Stimulated activated CD8-positive, alpha-beta memory T cell treated with anti-CD3 and anti-CD28 coated beads, Interleukin-12 subunit alpha, Interleukin-12 subunit beta, amount 100 ng/mL, for 24 hours (primary cell): ENCODE measurements around the gene RNPEP.
"Not testable (repeated sequence)": the region's sequence is repeated elsewhere in the genome, so short reads cannot be mapped to it uniquely, and the experiment has no call there.

Source experiments
- DNase-seq: peaks from one replicate; pipeline ENCODE4 v3.0.0-alpha.2; 2020; ENCODE audit errors: extremely low read depth

Gene RNPEP

DNA sequence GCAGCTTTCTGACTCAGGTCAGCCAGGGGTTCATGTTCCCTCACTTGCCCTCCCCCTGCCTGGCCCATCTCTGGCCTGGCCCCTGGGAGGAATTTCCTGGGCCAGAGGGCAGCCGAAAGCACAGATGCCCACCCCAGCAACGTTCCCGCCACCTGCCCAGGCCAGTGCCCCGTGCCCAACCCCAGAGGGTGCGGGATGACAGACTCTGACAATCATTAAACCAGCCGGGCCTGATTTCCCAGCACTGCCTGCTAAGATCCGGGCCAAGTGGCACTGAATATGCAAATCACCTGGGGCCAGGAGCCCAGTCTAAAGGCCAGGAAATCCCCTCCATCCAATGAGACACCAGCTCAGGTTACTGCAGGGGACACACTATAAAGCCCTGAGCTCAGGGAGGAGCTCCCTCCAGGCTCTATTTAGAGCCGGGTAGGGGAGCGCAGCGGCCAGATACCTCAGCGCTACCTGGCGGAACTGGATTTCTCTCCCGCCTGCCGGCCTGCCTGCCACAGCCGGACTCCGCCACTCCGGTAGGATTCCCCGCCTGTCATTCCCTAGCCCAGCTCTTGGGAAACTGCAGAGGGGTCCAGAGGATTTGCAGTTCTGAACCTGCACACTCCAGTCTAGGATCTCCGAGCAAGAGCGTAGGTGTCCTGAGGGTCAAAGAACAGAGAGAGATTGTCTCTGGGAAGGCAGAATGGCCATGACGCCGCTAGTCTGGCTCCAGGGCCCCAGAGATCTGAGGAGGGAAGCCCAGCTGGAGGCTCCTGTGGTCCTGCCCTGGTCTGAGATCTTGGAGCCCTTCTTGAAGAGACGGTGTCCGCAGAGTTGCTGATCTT is 27.9 kb downstream of the RNPEP start, which contains the start of gene ELF3:
ELF3 (plus strand) TSS at position 408 of the 836 bp plus-strand sequence. CDS start 550 bp downstream, outside the sequence.
- no peak for DNase-seq

DNA sequence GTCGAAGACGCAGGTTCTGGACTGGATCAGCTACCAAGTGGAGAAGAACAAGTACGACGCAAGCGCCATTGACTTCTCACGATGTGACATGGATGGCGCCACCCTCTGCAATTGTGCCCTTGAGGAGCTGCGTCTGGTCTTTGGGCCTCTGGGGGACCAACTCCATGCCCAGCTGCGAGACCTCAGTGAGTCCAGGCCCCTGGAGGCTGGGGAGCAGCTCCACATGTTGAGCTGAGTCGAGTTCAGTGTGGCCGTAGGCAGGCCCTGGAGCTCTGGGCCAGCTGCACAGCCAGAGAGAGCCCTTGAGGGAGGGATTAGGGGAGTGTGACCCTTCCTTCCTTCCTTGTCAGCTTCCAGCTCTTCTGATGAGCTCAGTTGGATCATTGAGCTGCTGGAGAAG is 29.5 kb downstream of the RNPEP start:
- no peak for DNase-seq

DNA sequence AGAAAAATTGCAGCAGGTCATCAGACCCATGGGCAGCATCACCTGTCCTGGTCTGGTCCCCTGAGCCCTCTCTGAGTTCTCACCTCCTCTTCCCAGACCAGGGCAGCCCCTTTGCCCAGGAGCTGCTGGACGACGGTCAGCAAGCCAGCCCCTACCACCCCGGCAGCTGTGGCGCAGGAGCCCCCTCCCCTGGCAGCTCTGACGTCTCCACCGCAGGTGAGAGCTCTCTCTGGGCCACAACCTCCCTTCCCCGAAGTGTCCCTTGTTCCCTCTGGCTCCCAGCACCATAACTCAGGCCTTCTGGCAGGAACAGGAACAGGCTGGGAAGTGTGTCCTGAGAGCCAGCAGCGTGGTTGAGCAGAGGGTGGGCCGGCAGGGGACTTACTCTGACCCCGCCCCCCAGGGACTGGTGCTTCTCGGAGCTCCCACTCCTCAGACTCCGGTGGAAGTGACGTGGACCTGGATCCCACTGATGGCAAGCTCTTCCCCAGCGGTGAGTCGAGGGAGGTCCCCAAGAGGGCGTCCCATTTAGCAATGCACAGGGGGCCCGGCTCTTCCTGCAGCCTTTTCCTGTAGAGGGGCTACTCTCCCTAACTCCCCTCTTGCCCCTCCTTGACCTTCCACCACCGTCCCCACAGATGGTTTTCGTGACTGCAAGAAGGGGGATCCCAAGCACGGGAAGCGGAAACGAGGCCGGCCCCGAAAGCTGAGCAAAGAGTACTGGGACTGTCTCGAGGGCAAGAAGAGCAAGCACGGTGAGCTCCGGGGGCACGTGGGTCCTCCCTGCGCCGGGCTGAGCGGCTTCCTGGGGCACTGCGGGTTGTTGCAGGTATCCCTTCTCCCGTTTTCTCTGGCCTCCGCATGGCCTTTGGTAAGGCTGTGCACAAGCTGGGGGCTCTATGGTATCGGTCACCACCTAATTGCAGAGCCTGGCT is 30.4 kb downstream of the RNPEP start:
- DNase-seq, result no peak

DNA sequence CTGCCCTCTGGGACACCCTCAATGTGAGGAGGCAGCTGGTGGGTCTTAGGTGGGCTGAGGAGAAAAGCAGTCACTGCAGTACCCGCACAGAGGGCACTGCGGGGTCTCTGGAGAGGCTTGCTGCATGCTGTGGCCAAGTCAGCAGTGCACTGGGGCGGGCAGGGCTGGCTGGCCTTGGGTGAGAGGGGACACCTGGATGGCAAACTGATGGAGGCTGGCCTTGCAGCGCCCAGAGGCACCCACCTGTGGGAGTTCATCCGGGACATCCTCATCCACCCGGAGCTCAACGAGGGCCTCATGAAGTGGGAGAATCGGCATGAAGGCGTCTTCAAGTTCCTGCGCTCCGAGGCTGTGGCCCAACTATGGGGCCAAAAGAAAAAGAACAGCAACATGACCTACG is 31.2 kb downstream of the RNPEP start:
- DNase-seq, result no peak

DNA sequence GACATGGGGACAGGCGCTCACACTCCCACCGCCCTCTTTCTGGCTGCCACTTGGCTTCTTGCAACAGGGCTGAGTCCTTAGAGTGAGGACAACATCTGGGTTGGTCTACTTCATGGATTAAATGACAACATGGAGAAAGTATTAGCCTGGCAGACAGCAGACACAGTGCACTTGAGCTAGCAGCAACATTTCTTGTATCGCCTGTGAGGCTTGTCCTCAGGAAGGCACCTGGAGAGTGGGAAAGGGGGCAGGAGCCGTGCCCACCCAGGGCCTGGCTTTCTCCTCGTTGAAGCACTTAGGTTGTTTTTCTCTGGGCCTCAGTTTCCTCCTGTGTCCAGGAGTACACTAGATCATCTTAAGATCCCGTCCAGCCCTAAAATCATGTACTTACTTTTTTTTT is 31.6 kb downstream of the RNPEP start:
- no peak for DNase-seq

DNA sequence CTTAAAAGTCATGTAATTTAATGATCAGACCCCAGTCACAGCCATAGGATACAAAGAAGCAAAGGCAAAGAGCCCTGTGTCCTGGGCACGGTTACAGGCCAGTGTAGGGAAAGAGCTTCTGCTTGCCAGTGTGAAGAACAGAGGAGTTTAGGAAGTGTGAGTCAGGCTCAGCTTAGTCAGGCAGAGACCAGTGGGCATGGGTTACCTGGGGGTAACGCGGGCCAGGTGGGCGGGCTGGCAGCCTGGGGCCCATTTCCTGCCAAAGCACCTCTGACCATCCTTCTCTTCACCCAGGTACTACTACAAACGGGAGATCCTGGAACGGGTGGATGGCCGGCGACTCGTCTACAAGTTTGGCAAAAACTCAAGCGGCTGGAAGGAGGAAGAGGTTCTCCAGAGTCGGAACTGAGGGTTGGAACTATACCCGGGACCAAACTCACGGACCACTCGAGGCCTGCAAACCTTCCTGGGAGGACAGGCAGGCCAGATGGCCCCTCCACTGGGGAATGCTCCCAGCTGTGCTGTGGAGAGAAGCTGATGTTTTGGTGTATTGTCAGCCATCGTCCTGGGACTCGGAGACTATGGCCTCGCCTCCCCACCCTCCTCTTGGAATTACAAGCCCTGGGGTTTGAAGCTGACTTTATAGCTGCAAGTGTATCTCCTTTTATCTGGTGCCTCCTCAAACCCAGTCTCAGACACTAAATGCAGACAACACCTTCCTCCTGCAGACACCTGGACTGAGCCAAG is 32.6 kb downstream of the RNPEP start:
- DNase-seq, result no peak

DNA sequence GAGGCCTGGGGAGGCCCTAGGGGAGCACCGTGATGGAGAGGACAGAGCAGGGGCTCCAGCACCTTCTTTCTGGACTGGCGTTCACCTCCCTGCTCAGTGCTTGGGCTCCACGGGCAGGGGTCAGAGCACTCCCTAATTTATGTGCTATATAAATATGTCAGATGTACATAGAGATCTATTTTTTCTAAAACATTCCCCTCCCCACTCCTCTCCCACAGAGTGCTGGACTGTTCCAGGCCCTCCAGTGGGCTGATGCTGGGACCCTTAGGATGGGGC is 33.2 kb downstream of the RNPEP start:
- no peak for DNase-seq

DNA sequence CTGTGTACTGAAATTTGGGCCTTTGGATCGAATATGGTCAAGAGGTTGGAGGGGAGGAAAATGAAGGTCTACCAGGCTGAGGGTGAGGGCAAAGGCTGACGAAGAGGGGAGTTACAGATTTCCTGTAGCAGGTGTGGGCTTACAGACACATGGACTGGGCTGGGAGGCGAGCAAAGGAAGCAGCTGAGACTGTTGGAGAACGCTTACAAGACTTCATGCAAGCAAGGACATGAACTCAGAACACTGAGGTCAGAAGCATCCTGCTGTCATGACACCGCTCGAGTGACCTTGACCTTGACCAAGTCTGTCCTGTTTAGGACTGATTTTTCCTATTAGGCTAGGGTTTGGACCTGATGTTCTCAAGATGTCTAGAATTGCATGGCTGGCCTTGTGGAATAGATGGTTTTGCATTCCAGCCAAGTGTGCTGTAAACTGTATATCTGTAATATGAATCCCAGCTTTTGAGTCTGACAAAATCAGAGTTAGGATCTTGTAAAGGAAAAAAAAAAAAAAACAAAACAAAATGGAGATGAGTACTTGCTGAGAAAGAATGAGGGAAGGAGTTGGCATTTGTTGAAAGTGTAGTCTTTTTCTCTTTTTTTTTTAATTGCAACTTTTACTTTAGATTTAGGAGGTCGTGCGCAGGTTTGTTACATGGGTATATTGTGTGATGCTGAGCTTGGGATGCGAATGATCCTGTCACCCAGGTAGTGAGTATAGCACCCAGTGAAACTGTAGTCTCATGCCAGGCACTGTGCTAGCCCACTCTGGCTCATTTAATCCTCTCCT is 33.8 kb downstream of the RNPEP start:
- DNase-seq, result no peak

DNA sequence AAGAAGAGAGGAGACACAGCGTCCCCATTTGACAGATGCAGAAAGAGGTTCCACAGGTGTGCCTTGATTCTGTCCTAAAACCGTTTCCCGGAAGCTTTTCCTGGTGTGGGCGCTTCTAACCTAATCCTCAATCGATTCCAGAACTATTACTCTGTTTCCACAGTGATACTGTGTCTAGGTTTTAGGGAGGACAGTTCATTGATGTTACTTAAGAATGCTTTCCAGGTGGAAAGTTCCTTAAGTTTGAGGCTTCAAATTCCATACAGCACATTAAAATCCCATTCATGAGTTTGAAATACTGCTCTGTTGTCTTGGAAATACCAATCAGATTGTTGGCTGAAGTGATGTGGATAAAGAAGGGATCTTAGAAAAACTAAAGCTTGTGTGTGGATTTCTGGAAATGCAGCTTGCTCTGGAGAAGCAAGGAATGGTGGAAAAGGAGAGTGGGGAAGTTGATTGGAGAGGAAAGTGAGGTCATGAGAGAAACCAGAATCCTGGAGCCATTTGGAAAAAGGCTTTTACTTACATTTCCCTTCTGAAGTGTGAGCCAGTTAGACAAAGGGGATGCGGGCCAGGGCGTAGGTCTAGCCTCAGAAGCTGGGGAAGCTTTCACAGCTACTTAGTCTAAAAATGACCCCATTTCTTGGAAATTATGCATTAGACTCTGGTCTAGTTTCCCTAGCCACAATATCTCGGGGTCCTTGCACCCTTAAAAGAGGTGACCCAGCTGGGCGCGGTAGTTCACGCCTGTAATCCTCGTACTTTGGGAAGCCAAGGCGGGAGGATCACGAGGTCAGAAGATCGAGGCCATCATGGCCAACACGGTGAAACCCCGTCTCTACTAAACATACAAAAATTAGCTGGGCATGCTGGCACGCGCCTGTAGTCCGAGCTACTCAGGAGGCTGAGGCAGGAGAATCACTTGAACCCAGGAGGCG is 34.6 kb downstream of the RNPEP start:
- DNase-seq, result no peak

DNA sequence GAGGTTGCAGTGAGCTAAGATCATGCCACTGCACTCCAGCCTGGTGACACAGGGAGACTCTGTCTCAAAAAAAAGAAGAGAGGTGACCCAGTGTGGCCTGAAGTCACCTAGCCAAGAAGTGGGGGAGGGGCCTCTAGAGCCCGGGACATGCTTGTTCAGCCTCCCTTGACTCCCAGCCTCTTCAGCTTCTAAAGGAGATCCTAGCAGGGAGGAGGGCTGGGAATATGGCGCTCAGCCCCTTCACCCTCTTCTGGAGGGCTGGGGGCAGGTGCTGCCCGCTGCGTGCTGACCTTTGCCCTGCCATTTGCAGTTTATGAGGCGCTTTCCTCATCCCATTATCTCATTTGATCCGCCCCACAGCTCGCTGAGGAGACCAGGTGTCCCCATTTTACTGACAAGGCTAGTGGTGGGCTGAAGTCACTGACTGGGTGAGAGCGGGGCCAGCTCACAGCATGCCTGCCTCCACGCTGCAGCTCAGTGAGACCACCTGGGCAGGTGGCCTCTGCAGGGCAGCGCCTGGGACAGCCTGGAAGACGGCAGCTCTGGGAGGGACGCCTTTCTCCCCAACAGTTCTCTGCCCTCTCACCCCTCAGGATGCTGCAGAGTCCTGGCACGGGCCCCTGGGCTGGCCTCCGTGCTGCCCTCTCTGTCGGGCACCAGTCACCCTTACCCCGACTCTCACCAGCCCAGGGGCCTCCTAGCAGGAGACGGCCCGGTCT is 35.5 kb downstream of the RNPEP start:
- no peak for DNase-seq

DNA sequence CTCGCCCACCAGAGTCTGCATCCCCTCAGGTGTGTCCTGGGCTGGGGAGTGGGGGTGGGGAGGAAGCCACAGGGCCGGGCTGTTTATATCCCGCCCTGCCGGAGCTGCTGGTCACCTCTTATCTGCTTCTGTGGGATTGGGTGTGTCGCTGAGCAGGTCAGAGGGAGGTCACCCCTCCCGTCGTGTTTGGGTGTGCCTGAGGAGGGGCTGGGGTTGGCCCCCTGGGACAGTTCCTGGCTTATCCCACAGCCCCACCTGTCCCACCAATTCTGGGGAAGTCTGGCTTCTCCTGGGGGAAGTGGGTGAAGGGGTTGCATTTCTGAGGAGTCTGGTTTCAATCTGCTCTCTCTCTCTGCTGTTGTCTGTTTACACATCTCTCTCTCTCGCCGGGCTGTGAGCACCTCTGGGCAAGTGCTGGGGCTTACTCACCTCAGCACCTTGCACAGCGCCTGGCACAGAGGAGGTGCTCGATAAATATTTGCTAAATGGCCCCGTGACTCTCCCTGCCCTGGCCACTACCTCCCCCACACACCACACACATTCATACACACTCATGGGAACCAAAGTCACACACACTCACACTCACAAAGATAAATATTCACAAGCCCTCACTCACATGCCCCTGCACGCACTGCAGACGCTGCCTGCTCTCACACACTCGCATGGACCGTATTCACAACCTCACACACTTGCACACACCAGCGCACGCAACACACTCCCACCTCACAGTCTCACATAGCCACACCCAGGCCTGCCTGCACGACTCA is 36.2 kb downstream of the RNPEP start:
- no peak for DNase-seq

DNA sequence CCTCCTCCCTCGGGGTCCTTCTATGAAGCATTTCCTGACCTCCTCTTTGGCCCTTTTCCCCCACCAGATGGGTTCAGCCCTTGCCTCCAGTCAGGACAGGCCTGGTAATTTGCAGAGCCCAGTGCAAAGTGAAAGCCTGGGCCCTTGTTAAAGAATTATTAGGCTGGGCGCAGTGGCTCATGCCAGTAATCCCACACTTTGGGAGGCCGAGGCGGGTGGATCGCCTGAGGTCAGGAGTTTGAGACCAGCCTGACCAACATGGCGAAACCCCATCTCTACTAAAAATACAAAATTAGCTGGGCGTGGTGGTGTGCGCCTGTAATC is 36.7 kb downstream of the RNPEP start:
- not testable (repeated sequence) for DNase-seq

DNA sequence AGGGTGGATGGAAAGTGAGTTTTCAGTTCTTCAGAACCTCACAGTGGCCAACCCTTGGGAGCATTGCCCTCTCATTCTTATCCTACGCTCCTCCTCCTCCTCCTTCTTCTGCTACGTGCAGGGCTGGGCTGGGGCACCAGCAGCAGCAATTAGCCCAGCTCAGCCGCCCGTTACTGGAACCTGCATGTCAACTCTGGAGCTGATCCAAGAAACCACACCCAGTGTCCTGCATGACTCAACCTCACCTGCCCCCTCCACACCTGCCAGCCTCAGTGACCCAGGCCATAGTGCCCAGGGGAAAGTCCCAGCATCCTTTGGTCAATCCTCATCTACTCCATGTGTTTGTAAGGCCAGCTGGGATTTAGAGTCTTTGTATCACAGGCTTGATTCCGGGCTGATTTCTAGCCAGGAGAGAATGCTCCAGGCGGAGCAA is 40.6 kb downstream of the RNPEP start:
- DNase-seq, result no peak

DNA sequence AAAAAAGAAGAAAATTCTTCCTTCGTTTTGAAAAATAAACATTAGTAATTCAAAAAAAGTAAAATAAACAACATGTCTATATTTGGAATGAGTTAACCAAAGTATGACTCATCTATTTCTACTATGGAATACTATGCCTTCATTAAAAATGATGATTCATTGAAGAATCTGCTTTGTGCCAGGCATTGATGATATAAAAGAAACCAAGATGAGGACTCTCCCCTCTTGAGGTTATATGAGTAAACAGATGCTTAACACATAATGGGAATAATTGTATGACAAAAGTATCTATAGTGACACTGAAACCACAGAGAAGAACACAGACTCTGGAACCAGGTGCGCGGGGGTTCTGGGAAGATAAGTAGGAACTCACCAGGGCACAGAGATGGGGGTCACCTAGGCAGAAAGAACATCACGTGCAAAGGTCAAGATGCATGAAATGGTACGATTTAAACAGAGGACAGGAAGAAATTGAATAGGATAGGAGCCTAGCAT is 46.8 kb downstream of the RNPEP start:
- no peak for DNase-seq

DNA sequence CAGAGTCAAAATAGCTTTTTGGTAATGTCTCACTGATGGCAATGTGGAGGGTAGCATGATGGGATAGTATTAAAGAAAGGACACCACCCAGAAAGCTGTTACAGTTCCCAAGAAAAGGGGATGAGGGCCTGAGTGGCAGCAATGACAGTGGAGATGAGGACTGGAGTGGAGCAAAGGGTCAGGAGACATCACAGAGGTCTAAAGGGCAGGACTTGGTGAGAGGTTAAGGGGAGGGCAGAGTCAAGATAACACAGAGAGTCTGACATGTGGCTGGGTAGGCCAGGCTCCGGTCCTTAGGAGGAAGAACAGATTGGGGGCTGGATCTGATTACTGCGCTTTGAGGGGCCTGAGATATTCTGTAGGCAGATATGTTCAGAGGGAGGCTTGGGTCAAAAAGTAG is 47.3 kb downstream of the RNPEP start:
- no peak for DNase-seq

DNA sequence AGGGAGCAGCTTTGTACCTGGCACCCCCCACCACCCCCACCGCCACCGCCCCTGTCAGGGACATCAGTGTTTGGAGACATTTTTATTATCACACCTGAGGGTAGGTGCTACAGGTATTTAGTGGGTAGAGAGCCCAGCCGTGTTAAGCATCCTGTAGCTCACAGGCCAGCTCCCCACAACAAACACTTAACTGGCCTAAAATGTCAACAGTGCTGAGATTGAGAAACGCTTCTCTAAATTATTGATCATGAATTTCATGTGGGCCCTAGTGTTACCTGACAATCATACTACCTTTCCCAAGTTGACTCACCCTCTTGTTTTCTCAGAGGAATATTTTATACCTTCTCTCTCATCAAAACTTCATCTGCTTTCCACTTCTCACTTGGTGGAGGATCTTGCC is 49.3 kb downstream of the RNPEP start:
- DNase-seq, result no peak

DNA sequence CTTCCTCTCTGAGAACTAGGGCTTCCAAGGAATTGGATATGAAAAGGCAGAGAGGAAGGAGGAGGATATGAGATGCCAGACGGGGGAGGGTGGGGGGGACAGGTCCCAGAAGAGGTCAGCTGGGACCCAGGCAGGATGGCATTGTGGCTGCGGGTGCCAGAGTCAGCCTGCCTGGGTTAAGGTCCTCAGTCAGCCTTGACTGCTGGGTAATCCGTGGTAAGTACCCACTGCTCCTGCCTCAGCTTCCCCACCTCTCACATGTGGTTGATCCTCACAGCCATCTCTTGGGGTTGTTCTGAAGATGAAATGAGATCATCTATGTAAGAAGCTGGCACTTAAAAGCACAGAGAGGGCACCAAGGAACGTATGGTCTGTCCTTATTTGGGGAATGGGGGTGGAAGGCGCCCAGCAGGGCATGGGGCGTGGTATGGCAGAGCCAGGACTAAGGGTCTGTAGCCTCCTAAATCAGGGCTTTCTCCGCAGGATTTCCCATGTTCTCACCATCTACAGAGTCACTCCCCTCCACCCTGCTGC is 51.8 kb downstream of the RNPEP start:
- no peak for DNase-seq

DNA sequence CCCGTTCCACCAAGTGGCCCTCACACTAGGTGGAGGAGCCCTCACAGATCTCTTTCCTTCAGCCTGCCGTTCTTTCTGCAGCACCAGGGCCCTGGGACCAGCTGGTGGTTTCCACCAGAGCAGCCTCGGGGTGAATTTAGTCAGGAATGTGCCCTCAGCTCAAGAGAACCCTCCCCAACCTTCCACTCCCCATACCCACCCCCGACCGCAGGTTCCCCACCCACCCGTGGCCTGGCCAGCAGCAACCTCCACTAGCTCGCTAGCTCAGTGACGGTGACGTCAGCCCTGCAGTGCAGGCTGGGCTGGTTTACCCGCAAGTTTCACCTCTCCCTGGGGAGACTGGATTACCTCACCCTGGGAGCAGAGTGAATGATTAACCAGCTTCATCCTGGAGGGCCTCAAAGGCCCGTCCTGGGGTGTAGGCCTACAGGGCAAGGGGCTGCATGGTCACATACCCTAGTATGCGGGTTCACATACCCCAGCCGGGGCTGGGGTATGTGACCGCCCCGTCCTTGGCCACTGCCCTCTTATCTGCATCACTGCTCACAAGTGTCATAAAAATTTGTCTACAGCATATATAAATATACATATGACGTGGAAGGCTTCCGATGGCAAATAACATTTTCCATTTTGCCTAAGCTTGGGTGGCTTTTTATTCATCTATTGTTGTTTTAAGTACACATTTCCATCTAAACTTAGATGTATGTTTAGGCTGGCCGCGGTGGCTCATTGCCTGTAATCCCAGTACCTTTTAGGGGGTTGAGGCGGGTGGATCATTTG is 52.4 kb downstream of the RNPEP start:
- no peak for DNase-seq
